GM18502 (cell line): ENCODE results near the gene C6.
"Not testable (repeated sequence)": the region's sequence is repeated elsewhere in the genome, so short reads cannot be mapped to it uniquely, and the experiment has no call there.

ENCODE experiments used
- ATAC-seq: cut with Tn5 transposase; IDR thresholded peaks from one replicate; pipeline ENCODE4 v1.9.1; 2021; ENCODE audit warnings: mild to moderate bottlenecking; ENCODE audit not compliant: unreplicated experiment, poor library complexity

The C6 gene

DNA sequence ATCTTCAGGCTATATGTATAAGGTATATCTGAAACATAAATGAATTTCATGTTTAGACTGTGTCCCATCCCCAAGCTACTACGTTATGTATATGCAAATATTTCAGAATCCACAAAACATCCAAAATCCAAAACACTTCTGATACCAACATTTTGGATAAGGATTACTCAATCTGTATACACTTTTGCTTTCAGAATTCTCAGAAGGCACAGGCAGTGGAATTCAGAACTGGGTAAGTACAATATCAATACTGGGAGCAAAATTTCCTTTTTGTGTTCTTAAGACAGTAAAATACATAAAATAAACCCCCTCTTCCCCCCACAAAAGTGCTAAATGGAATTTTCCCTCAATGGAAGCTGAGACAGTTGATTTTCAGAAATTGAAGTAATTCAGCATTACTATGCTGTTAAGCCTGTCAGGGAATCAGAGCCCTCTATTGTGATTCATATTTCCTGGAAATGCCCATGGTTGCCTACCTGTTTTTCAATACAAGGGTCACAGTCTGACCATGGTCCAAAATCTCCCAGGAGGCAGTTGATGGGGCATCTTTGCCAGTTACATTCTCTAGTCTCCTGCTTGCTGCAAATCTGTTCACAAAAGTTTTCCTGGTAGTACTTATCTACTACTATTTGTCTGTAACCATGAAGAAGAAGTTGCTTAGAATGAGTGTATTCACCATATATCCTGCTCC is 12.1 kb downstream of the C6 start:
- no peak for ATAC-seq

DNA sequence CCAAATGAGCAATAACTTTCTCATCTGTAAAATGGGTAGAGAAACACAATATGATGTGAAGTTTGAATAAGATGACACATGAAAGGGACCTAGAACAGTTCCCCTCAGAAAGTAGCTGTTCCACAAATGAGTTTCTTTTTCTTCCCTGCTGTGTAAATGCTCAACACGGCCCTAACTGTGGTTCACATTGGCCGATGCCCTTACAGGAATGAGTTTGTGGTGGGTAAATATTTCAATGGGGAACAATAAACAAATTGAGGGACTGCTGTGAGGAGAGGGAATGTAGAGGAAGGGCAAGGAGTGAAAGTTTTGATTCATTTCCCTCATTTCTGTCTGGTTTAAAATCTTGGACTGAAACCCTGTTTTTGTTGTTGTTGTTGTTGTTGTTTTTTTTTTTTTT is 12.8 kb downstream of the C6 start:
- ATAC-seq = no peak

DNA sequence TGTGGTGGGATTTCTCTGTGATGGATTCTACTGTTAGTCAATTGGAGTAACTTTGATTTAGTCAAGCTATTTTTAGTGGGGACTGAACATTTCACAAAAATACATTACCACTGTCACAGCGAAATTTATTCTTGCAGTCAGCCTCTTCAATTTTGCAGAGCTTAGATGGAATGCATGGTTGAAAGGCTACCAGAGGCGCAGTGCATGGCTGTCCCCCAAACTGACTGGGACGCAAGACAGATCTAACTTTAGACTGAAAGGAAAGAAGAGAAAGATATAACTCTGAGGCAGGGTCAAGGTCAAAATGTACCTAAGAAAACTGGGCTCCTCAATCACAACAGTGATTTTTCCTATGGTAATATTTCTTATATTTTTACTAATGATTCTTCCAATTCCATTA is 13.7 kb downstream of the C6 start:
- ATAC-seq = no peak

DNA sequence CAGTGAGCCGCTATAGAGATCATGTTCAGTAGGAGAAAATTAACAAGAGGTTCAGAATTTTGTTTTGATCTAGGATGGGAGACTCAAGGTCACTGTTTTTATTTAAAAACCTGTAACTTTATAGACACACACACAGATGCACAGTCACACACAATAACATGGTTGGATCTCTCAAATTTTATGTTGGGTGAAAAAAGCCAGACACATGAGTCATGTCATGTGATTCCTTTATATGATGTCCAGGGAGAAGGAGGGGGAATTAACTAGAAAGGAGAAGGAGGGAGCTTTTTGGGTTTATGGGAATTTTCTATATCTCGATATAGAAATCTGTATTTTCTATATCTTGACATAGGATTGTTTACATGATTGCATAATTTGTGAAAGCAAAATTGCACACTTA is 17.1 kb downstream of the C6 start:
- no peak for ATAC-seq

DNA sequence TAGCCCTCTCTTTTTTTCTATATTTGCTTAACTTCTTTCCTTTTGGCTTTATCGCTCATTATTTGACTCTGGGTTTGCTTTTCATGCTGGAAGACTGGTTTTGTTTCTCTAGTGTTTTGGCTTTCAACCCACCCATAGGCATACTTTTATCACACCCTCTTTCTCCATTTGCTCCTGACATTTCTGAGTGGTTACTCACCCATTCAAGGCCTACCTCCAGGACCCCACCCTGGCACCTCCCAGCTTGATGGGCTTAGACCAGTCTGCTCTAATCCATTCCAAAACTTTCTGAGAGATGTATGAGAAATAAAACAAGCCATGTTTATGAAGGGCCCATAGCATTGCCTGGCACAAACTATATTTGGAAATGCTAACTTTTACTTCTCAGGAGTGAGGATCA is 18.1 kb downstream of the C6 start:
- no peak for ATAC-seq

DNA sequence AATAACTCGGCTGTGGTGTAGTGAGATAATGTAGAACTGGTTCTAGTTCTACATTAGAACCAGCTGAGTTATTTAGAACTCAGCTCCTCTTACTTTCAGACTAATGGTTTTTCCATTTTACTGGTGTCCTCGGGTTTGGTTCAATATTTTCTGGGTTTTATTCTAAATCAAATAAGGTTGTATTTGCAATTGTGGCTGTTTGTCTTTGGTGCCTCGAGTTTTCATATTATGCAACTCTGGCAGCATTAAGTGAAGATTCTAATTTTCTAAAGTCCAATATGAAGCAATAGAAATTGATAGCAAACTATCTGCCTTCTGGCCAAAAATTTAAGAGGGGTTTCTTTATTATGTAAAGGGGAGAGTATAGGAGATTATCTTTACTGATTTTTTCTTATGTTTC is 19.0 kb downstream of the C6 start:
- ATAC-seq = no peak

DNA sequence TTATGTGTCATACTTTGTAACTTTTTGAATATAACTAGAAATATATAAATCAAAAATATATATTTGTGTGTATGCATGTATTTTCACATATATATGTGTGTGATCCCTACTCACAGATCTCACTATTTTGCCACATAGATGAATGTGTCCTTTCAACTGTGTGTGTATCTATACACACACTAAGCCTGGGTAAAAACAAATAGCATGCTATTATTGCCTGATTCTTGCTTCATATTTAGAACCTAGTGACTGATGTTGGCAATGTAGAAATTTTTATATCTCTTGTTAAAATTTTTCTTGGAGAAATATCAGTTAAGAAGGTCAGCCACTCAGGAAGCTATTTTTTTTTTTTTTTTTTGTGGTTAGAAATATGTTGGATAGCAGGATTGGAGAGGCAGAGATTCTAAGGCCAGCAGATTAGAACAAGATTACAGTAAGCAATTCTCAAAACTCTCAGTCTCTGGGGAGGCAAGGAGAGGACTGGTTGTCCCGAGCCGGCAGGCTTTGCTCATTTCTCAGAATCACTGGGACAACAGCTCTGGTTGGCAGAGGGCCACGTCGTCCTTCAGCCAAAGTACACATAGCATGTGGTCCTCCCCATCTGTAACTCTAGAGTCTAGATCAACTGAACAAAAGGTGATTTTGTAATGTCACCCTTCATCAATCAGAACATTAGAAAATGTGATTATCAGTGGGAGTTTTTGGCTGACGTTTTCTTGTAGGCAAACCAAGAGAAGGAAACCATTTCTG is 19.7 kb downstream of the C6 start:
- ATAC-seq = no peak

DNA sequence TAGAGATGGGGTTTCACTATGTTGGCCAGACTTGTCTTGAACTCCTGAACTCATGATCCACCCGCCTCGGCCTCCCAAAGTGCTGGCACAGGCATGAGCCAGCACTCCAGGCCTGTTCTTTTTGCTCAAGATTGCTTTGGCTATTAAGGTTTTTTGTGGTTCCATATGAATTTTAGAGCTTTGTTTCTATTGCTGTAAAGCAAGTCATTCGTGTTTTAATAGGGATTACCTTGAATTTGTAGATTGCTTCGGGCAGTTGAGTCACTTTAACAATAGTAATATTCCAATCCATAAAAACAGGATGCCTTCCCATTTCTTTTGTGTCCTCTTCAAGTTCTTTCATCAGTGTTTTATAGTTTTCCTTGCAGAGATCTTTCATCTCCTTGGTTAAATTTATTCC is 22.1 kb downstream of the C6 start:
- ATAC-seq = no peak

DNA sequence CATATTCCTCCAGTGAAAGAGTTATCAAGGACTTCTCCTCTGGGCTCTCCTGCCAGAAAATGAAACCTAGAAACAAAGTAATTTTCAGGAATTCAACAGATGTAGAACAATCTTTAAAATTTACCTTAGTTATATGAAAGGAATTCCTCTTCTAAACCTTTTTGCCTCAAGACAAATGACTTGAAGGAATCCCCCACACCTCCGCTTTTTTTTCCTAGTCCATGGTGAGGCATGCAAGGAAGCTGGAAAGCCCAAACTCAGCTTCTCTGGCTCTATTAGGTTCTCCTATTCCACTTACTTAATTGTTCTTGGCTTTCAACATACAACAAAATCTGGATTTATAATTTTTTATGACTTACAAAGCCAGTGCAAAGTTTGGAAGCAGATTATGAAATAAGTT is 27.2 kb downstream of the C6 start:
- no peak for ATAC-seq

DNA sequence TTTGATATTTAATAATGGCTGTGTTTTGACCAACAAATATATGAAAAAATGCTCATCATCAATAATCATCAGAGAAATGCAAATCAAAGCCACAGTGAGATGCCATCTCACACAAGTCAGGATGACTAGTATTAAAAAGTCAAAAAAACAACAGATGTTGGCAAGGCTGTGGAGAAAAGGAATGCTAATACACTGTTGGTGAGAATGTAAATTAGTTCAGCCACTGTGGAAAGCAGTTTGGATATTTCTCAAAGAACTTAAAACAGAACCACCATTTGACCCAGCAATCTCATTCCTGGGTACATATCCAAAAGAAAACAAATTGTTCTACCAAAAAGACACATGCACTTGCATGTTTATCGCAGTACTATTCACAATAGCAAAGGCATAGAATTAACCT is 30.0 kb downstream of the C6 start:
- ATAC-seq = not testable (repeated sequence)

DNA sequence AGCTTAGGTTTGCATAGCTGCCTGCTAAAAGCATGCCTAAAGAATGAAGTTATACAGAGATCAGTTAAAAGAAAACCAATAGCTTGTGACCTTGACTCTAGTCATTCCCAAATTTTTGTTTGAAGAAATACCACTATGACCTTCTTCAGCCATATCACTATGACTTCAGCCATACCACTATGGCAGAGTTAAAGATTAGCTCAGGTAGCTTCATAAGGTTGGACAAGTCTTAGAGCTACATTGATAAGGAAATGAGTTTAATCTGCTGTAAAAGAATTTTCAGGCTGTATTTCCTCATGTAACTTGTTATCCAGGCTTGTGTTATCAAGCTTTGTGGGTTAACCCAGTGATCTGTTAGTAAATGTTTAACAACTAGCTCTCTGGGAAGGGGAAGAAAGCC is 30.7 kb downstream of the C6 start:
- no peak for ATAC-seq

DNA sequence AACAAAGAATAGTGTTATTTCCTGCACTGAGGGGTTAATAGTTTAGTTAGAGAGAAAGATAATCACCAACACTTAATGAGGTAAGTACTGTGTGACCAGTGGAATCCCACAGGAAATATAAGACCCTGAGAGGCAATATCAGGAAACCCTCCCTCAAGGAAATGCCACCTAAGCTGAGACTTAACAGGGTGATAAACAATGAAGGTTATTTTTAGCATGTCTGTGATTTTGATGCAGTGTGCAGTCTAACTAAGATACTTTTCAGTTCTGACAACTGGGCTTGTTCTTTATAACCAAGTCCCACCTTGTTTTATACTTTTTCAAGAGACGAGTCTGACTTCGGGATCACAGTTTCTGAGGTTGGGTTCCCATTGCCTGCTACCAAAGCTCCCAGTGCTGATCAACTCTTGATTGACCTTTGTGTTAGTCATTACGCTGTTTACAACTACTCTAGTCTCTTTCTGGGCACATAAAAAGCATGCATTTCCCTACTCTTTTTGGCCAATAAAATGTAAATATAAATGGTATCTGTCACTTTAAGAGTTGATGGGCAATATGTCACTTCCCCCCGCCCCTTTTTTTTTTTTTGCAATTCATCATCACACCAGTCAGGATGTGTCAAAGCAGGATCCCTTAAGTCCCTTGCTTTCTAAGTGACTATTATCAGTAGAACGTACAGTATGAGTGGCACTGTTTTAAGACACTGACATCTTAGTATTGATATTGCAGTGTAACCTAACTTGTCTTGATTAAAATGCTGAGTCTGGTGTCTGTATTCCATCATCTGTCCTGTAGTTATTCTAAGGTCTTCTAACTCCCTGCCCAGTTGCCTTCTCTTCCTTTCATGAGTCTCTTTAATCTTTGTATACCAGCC is 31.4 kb downstream of the C6 start:
- ATAC-seq = no peak

DNA sequence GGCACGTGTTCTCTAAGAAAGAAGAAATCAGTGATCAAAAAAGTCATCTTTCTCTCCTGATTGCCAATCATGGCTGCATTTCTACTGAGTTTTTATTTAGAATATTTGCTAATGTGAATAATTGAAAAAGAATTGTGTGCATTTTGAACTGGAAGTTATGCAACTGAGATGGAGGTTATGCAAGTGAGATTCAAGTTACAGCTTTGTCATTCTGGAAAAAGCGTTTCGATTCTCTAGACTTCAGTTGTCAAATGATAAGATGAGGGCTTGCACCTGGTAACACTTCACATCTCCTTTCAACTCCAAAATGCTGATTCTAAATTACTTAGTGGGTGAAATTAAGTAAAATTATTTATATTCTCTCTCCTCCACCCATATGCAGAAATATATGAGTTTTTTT is 36.4 kb downstream of the C6 start:
- no peak for ATAC-seq

DNA sequence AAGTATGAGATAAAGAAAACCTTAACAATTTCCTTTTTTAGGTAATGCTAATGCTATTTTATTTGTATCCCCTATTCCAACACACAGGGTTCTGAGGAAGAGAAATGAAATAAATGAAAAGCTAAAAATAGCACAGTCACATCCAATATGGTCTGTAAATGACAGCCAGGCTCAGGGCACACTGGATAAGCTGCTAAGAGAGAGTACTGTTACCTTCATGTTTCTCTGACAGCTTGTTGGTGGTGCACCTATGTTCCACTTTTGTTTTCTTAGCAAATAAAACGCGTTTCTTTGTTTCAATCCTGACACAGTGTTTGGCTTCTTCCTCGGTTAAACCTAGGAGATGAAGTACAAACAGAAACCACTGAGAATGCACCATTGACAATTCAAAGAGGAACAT is 41.3 kb downstream of the C6 start:
- ATAC-seq = no peak

DNA sequence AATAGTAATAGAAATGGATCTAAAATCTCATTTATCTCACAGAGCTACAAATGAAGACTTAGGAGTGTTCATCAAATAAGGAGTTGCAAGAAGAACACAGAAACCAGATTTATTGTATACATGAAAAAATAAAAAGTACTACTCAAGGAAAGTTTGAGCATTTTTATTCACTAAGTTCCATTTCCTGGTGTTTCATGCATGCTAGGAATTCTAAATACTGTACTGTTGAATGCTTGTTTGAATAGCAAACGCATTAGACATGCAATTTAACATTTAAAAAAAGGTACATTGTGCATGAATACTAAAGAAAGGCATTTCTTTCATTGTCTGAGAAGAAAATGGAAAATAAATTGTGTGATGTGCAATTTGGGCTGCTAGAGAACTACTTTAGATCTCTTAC is 52.1 kb downstream of the C6 start:
- no peak for ATAC-seq

DNA sequence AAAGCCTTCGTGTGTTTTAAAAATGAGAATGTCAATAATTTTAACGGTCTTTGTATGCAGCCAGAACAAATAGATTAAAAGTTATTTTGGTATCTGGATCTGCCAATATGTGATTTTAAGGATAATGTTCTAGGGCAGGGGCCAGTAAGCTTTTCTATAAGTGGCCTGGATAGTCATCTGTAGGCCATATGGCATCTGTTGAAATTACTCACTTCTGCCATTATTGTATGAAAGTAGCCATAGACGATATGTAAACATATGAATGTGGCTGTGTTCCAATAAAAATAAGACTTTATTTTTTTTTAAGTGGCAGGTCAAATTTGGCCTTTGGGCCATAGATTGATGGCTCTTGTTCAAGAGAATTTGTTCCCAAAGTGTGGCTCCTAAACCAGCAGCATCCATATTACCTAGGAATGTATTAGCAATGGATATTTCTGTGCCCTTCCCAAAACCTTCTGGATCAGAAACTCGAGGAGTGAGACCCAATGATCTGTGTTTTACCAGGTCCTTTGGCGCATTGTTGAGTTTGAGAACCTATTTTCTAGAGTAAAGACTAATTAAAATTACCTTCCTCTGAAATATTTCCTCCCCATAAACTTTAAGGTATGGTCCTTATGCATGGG is 55.9 kb downstream of the C6 start:
- ATAC-seq = no peak

DNA sequence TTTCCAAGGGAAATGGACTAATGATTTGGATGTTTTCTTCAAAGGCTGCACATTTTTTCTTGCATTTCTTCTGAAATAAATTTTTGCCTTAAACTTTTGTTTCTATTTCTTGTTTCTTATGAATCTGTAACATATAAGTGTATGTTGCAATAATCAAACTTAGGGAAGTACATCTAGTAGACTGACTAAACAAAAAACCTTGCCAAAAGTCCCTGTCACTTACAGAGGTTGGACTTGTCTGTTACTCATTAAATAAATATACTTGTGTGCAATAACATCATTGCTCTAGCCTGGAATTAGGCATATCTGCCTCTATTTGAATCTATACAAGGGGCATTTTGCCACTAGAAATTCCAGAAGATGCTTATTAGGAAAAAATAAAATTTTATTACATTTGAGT is 56.6 kb downstream of the C6 start:
- ATAC-seq = no peak

DNA sequence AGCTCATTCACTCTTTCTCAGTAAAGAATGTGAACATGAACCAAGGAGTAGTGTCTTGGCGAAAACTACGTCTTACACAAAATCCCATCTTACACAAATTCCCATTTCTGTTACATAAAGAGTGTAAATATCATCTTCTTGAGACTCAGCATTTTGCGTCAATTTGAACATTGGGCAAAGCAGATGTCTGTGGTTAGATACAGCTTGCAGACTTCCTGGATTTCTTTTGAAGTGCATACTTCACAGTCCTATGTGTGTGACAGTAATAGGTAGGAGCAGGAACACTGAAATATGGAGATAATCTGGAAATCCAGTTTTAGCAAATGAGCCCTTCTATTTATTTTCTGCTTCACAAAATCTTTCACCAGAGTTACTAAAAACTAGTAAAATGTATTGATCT is 58.8 kb downstream of the C6 start:
- ATAC-seq = no peak

DNA sequence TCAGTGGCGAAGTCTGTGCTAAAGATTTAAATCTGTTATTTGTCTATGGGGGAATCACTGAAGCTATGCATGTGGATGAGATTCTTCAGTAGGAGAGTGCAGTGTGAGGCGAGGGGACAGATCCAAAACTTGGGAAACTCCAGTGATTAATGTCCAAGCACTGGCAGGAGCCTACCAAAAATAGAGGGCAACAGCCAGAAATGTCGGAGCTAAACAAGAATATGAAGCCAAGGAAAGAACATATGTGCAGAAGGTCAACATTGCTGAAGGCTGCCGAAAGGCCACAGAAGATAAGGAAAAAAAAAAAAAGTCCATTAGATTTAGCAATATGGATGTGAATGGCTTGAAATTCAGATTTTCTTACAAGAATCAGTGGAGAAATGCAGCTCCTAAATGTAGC is 61.8 kb downstream of the C6 start:
- ATAC-seq = no peak

DNA sequence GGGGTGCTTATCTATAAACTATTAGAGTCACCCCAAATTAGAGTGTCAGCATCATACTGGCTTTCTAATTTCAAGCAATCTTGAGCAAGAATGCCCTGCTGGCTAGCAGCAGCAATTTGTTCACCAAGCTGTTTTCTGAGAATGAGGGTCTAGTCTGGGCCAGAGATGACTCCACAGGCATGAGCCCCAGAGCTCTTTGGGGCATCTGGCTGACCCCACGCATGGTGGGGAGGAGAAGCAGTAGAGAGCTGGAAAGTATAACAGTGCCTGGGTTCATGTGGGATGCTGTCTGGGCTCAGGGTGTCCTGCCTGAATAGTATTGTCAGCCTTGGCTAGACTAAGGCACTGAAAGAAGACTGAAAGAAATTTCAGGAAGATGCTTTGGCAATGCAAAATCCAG is 64.9 kb downstream of the C6 start:
- ATAC-seq = no peak

DNA sequence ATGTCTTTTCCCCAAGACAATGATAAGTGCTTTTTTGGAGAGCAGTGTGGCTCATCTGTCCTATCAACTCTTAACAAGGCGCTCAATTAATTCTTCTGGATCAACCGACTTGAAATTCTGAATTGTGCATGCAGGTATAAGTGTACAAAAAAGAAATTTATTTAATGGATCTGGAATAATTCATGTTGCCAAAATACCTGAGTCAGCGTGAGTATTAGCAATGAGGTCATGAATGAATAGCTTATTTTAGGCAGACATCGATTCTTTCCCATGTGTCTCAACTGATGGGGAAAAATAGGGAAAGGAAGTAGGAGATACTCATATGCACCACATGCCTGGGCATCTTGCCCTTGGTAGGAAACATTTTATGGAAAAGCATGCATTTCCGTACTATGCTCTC is 68.0 kb downstream of the C6 start:
- ATAC-seq = no peak
